A204.1 (cell line): ENCODE data around the gene KBTBD6.
"Not testable (repeated sequence)": the region's sequence is repeated elsewhere in the genome, so short reads cannot be mapped to it uniquely, and the experiment has no call there.

ENCODE experiments used
- FAIRE-seq: peaks from 2 replicates; lab custom pipeline; 2012; peaks lifted over from hg19 to GRCh38; lab: Jason Lieb, UNC

KBTBD6 gene

GRCh38 chr13:41132512-41133152 lies at the start of gene KBTBD6:
Gene KBTBD6, minus strand, starts transcription at chr13:41132802. Its CDS starts 291 bp downstream, at chr13:41132511.
- peak; percentile 99 for FAIRE-seq

GRCh38 chr13:41182231-41182630 lies 49.6 kb upstream of the KBTBD6 start:
- no peak for FAIRE-seq

GRCh38 chr13:41179593-41180250 lies 47.1 kb upstream of the KBTBD6 start:
- no peak for FAIRE-seq

GRCh38 chr13:41178040-41178439 lies 45.4 kb upstream of the KBTBD6 start:
- no peak for FAIRE-seq

GRCh38 chr13:41177616-41178015 lies 45.0 kb upstream of the KBTBD6 start:
- FAIRE-seq = no peak

- FAIRE-seq = not testable (repeated sequence)
These were observed 43.0 kb upstream of the KBTBD6 start for GRCh38 chr13:41175576-41175975.

- FAIRE-seq = no peak
These were observed 29.5 kb upstream of the KBTBD6 start for GRCh38 chr13:41162151-41162550.

GRCh38 chr13:41159174-41159573 lies 26.6 kb upstream of the KBTBD6 start:
- FAIRE-seq = no peak

GRCh38 chr13:41157048-41157717 lies 24.6 kb upstream of the KBTBD6 start:
- no peak for FAIRE-seq

GRCh38 chr13:41156620-41157019 lies 24.0 kb upstream of the KBTBD6 start:
- FAIRE-seq = no peak

- no peak for FAIRE-seq
These were observed 21.4 kb upstream of the KBTBD6 start for GRCh38 chr13:41154042-41154441.

GRCh38 chr13:41152005-41152404 lies 19.4 kb upstream of the KBTBD6 start:
- no peak for FAIRE-seq

- no peak for FAIRE-seq
These were observed 17.5 kb upstream of the KBTBD6 start for GRCh38 chr13:41150058-41150457.

GRCh38 chr13:41148419-41149283 lies 16.0 kb upstream of the KBTBD6 start:
- FAIRE-seq = no peak

GRCh38 chr13:41145136-41145908 lies 12.7 kb upstream of the KBTBD6 start:
- FAIRE-seq = no peak

GRCh38 chr13:41144576-41144975 lies 12.0 kb upstream of the KBTBD6 start:
- FAIRE-seq = no peak

- FAIRE-seq = no peak
These were observed 6.8 kb upstream of the KBTBD6 start for GRCh38 chr13:41139296-41139966.

- FAIRE-seq = no peak
These were observed 5.3 kb upstream of the KBTBD6 start for GRCh38 chr13:41137951-41138350.

- no peak for FAIRE-seq
These were observed 4.6 kb upstream of the KBTBD6 start for GRCh38 chr13:41137241-41137640.

GRCh38 chr13:41136396-41137031 lies 3.9 kb upstream of the KBTBD6 start:
- no peak for FAIRE-seq

GRCh38 chr13:41133951-41134350 lies 1.3 kb upstream of the KBTBD6 start:
- no peak for FAIRE-seq
